HCT116 (cell line): ENCODE data around the gene TESPA1. TPM values are rescaled to one million over a fixed set of nuclear protein-coding genes. Genes with fewer than 3 reads are reported as not detected.
"Not testable (repeated sequence)": the region's sequence is repeated elsewhere in the genome, so short reads cannot be mapped to it uniquely, and the experiment has no call there.

Experiments
- ATAC-seq: fragments of 200-7000 bp; cut with Tn5 transposase; 2 replicates; pipeline ENCODE4 v1.9.1; 2020; ENCODE audit warnings: mild to moderate bottlenecking, moderate library complexity
- BruUV-seq: library from RNA; stranded (reverse); fragments of 400-500 nt; replicated peaks from 2 replicates; lab custom pipeline; 2021; lab: Mats Ljungman, UMichigan
- CTCF ChIA-PET: fragments of 300-600 bp; sonication (Branson Sonifier 250); formaldehyde crosslinking; loops from one replicate; lab custom pipeline; 2021; ENCODE audit warnings: antibody characterized with exemption; lab: Charles Lee
- POLR2A ChIA-PET: fragments of 300-600, 350-600 bp; sonication (Branson Sonifier 250); formaldehyde crosslinking; loops from one replicate; lab custom pipeline; 2021; ENCODE audit warnings: antibody characterized with exemption; lab: Charles Lee
- RAD21 ChIA-PET, 2 experiments: fragments of 300-600 bp; sonication (Branson Sonifier 250); formaldehyde crosslinking; loops; one replicate each; lab custom pipeline; 2023; ENCODE audit warnings: low total read pairs in 2 of 2; ENCODE audit not compliant: uncharacterized antibody in 2 of 2, unreplicated experiment in 2 of 2, low non-redundant PET in 1 of 2; lab: Charles Lee
- DNase-seq: peaks from one replicate; pipeline ENCODE4 v3.0.0-alpha.2; 2010; ENCODE audit warnings: low read depth, low spot score
- H2AFZ ChIP-seq: fragments of 200-600 bp; shearing (Covaris generic), sonication (generic); 2 replicates; pipeline ENCODE4 v1.6.1; 2017; ENCODE audit warnings: low read depth, mixed run types, mixed read lengths, antibody characterized with exemption, low read length; ENCODE audit not compliant: poor library complexity, severe bottlenecking
- H3K27ac ChIP-seq: 2 replicates; pipeline ENCODE4 v1.5.1; 2012; ENCODE audit warnings: low read depth, low read length
- H3K27me3 ChIP-seq: fragments of 200-600 bp; sonication (generic); 2 replicates; pipeline ENCODE4 v1.6.1; 2016; ENCODE audit warnings: mixed run types, low read length, mixed read lengths; ENCODE audit not compliant: insufficient read depth
- H3K36me3 ChIP-seq, 2 experiments: fragments of 200-500 bp in 1 of 2; fragments of 200-600 bp in 1 of 2; sonication (Bioruptor generic) in 1 of 2; sonication (generic) in 1 of 2; 2 replicates each; pipeline versions ENCODE4 v1.5.1 to v1.6.1; 2014 to 2016; ENCODE audit warnings: low read length in 2 of 2, inconsistent platforms in 1 of 2, mixed read lengths in 1 of 2, mixed run types in 1 of 2; ENCODE audit not compliant: insufficient read depth in 2 of 2, control insufficient read depth in 1 of 2
- H3K4me1 ChIP-seq, 2 experiments: fragments of 200-600 bp in 1 of 2; sonication (generic) in 1 of 2; 2 replicates each; pipeline versions ENCODE4 v1.5.1 to v1.6.1; 2012 to 2017; ENCODE audit warnings: low read length in 2 of 2, inconsistent platforms in 1 of 2, mild to moderate bottlenecking in 1 of 2, mixed read lengths in 1 of 2, mixed run types in 1 of 2, moderate library complexity in 1 of 2; ENCODE audit not compliant: insufficient read depth in 2 of 2, control insufficient read depth in 1 of 2
- H3K4me2 ChIP-seq: fragments of 200-600 bp; sonication (generic); 2 replicates; pipeline ENCODE4 v1.6.1; 2017; ENCODE audit warnings: mixed run types, low read length, mixed read lengths
- H3K4me3 ChIP-seq, 2 experiments: fragments of 200-600 bp in 1 of 2; sonication (generic) in 1 of 2; replicated peaks in 1 of 2; 2 replicates each; pipeline ENCODE4 v1.5.1; 2011 to 2016; ENCODE audit warnings: low read length in 2 of 2, control low read depth in 1 of 2, low read depth in 1 of 2, mild to moderate bottlenecking in 1 of 2, mixed read lengths in 1 of 2, mixed run types in 1 of 2
- H3K79me2 ChIP-seq: fragments of 200-600 bp; sonication (generic); 2 replicates; pipeline ENCODE4 v1.6.1; 2017; ENCODE audit warnings: mild to moderate bottlenecking, mixed run types, low read length, moderate library complexity, mixed read lengths; ENCODE audit not compliant: insufficient read depth
- H3K9ac ChIP-seq: fragments of 200-600 bp; sonication (generic); 2 replicates; pipeline ENCODE4 v1.6.1; 2016; ENCODE audit warnings: low read length, mixed read lengths
- H3K9me2 ChIP-seq: fragments of 200-600 bp; sonication (generic), shearing (Covaris generic); 2 replicates; pipeline ENCODE4 v1.6.1; 2017; ENCODE audit warnings: mixed run types, mild to moderate bottlenecking, moderate library complexity; ENCODE audit not compliant: insufficient read depth
- H3K9me3 ChIP-seq, 2 experiments: fragments of 200-500 bp in 1 of 2; fragments of 200-600 bp in 1 of 2; sonication (Bioruptor generic) in 1 of 2; sonication (generic) in 1 of 2; 2 replicates each; pipeline ENCODE4 v1.6.1; 2014 to 2017; ENCODE audit warnings: low read length in 2 of 2, mixed read lengths in 2 of 2, inconsistent platforms in 1 of 2, low read depth in 1 of 2, mild to moderate bottlenecking in 1 of 2, mixed run types in 1 of 2, moderate library complexity in 1 of 2; ENCODE audit not compliant: control insufficient read depth in 1 of 2, insufficient read depth in 1 of 2
- H4K20me1 ChIP-seq: fragments of 200-600 bp; sonication (generic), shearing (Covaris generic); 2 replicates; pipeline ENCODE4 v1.6.1; 2017; ENCODE audit warnings: mixed run types, mild to moderate bottlenecking, moderate library complexity; ENCODE audit not compliant: insufficient read depth
- ATF3 ChIP-seq: IDR thresholded peaks from 2 replicates; pipeline ENCODE4 v1.6.1; 2012
- ELF1 ChIP-seq: IDR thresholded peaks from 2 replicates; pipeline ENCODE4 v1.6.1; 2012; ENCODE audit warnings: low read depth, borderline replicate concordance
- EZH2 ChIP-seq: fragments of 200-600 bp; sonication (generic); IDR thresholded peaks from 2 replicates; pipeline ENCODE4 v1.6.1; 2017; ENCODE audit warnings: antibody characterized with exemption, mixed run types
- FOSL1 ChIP-seq: IDR thresholded peaks from 2 replicates; pipeline ENCODE4 v1.6.1; 2012; ENCODE audit warnings: low read depth
- JUND ChIP-seq: IDR thresholded peaks from 2 replicates; pipeline ENCODE4 v1.6.1; 2012
- MAX ChIP-seq: IDR thresholded peaks from 2 replicates; pipeline ENCODE4 v1.6.1; 2012
- RAD21 ChIP-seq: IDR thresholded peaks from 2 replicates; pipeline ENCODE4 v1.6.1; 2012; ENCODE audit warnings: low read depth, mild to moderate bottlenecking
- SIN3A ChIP-seq: IDR thresholded peaks from 2 replicates; pipeline ENCODE4 v1.6.1; 2012; ENCODE audit warnings: low read depth
- SP1 ChIP-seq: IDR thresholded peaks from 2 replicates; pipeline ENCODE4 v1.6.1; 2012; ENCODE audit warnings: low read depth
- SRF ChIP-seq: IDR thresholded peaks from 2 replicates; pipeline ENCODE4 v1.6.1; 2012; ENCODE audit warnings: low read depth
- ZBTB33 ChIP-seq: IDR thresholded peaks from 2 replicates; pipeline ENCODE4 v1.6.1; 2011; ENCODE audit warnings: mild to moderate bottlenecking, low read length, moderate library complexity; ENCODE audit not compliant: insufficient replicate concordance; ENCODE audit errors: extremely low read depth
- ZFX ChIP-seq: fragments of 450-650 bp; IDR thresholded peaks from 2 replicates; pipeline ENCODE4 v1.6.1; 2017
- intact Hi-C: fragments of 100-400 bp; cut with micrococcal nuclease; formaldehyde crosslinking; loops from 2 replicates; pipeline ENCODE4 v1.10.0; 2022
- total RNA-seq: library from RNA; stranded (reverse); gene quantifications from one replicate; pipeline ENCODE4 v1.2.1, GENCODE V29; 2021; ENCODE audit not compliant: unreplicated experiment

The TESPA1 gene
- total RNA-seq, 1 experiment from 2014 or later, result 0.27 TPM

GRCh38 chr12:54987611-54988231 is 3.2 kb upstream of the TESPA1 start:
- Histone ChIP-seq H3K4me2 (no peak overlapping the region), H3K4me1 (no peaks in the 10 kb centered on the region; a peak in 1 of 4 replicates), H3K4me3 (no peak overlapping the region), H3K9me3 (no peaks in the 10 kb centered on the region), H3K27me3 (peaks cover 78% of the 10 kb centered on the region), H3K27ac (no peak overlapping the region), H2AFZ (no peak overlapping the region), H3K9ac (no peak overlapping the region), H4K20me1 (no peaks in the 10 kb centered on the region), H3K79me2 (no peaks in the 10 kb centered on the region), H3K36me3 (no peaks in the 10 kb centered on the region), H3K9me2 (no peaks in the 10 kb centered on the region)
- TF ChIP-seq ELF1 (no peak), ZBTB33 (no peak), SP1 (no peak), RAD21 (no peak), SIN3A (no peak), ATF3 (no peak), EZH2 (no peak), ZFX (no peak), JUND (no peak), MAX (no peak), FOSL1 (no peak), SRF (no peak)
- ChIA-PET POLR2A (no interaction called here), CTCF (interaction anchor here (1.2 kb wide), 1 partner anchor 85 kb away, joined by 7 read pairs; no protein-coding TSS in a partner anchor), RAD21 (no interaction called here)
- intact Hi-C loops, result no loop called here
- ATAC-seq, result no peak
- DNase-seq, result no peak
- no TSS peak for BruUV-seq

GRCh38 chr12:54986773-54987172 is 2.2 kb upstream of the TESPA1 start:
- POLR2A ChIA-PET, H3K9ac ChIP-seq, H3K9me2 ChIP-seq, H3K4me2 ChIP-seq, H3K4me3 ChIP-seq, DNase-seq, H3K4me1 ChIP-seq, H3K9me3 ChIP-seq, BruUV-seq, intact Hi-C loops, H4K20me1 ChIP-seq, ATAC-seq, H2AFZ ChIP-seq, RAD21 ChIA-PET, H3K36me3 ChIP-seq, H3K79me2 ChIP-seq, H3K27ac ChIP-seq: not testable (repeated sequence)
- CTCF ChIA-PET, result interaction anchor here (1.0 kb wide), 1 partner anchor 227 kb away, joined by 4 read pairs; no protein-coding TSS in a partner anchor
- peaks cover 87% of the 10 kb centered on the region for H3K27me3 ChIP-seq
